ENCODE data around the gene RBPJ. TPM values are rescaled to one million over a fixed set of nuclear protein-coding genes. Genes with fewer than 3 reads are reported as not detected.

The RBPJ gene
- total and polyA plus RNA-seq, 2 of the 8 experiments (the other 6 are each of a cell fraction or from before 2014, with no cell fraction given): 65.5 to 217 TPM

- TF ChIP-seq GTF2F1 (IDR thresholded peaks at IDR 0.05; ENCODE audit: borderline replicate concordance, low read depth, low read length) (no peak), HDAC2 (IDR thresholded peaks at IDR 0.05; ENCODE audit: borderline replicate concordance in 1 of 2, low read depth in 2 of 2, low read length in 2 of 2) (no peak), NANOG (IDR thresholded peaks at IDR 0.05; ENCODE audit: insufficient read depth, low read depth, low read length, poor library complexity, severe bottlenecking) (no peak), KDM4A (IDR thresholded peaks at IDR 0.05; ENCODE audit: low read depth, low read length, severe bottlenecking) (no peak), GABPA (IDR thresholded peaks at IDR 0.05; ENCODE audit: borderline replicate concordance, insufficient read depth, low read length) (no peak), SUZ12 (IDR thresholded peaks at IDR 0.05; ENCODE audit: low read length) (no peak), MAX (IDR thresholded peaks at IDR 0.05) (no peak), BACH1 (IDR thresholded peaks at IDR 0.05; ENCODE audit: low read length) (no peak), EGR1 (IDR thresholded peaks at IDR 0.05; ENCODE audit: borderline replicate concordance, low read depth, low read length) (no peak)
Measured at GRCh38 chr4:26349496-26349895, 28.7 kb downstream of the RBPJ start (continued).

Data from H1 (cell line).